Measurements from ENCODE around the gene DCAF6. TPM values are rescaled to one million over a fixed set of nuclear protein-coding genes. Genes with fewer than 3 reads are reported as not detected.

Gene DCAF6
- total and polyA plus RNA-seq, 7 experiments from 2014 or later = 8.4 to 32.7 (median 27.9) TPM

- peak overlapping the region in 1 of 9 donors; percentile 65 for H3K27ac Mint-ChIP-seq
- POLR2A ChIA-PET = no interaction called here
- H3K9me3 Mint-ChIP-seq = no peaks in the 10 kb centered on the region
- no peak overlapping the region for H3K4me3 Mint-ChIP-seq
- H3K36me3 Mint-ChIP-seq = no peaks in the 10 kb centered on the region
- DNase-seq (no peak), ATAC-seq (no peak)
- H3K4me3 ChIP-seq (ENCODE audit: low read length) = no peak overlapping the region
- H3K27ac ChIP-seq (ENCODE audit: low read depth, low read length) = no peak overlapping the region
- H3K27me3 ChIP-seq (ENCODE audit: control insufficient read depth in 2 of 2, insufficient read depth in 2 of 2, low read length in 2 of 2) = no peaks in the 10 kb centered on the region
- peaks cover 0 to 15% (median 4%) of the 10 kb centered on the region in 5 donors for H3K27me3 Mint-ChIP-seq
- H3K9me3 ChIP-seq (ENCODE audit: control insufficient read depth in 2 of 3, low read length in 3 of 3) = no peaks in the 10 kb centered on the region
- CTCF ChIA-PET = interaction anchor here (0.9 kb wide), 1 partner anchor 9 kb away, joined by 4 read pairs; no protein-coding TSS in a partner anchor
- H3K4me1 ChIP-seq (ENCODE audit: control insufficient read depth in 2 of 2, insufficient read depth in 2 of 2, low read length in 2 of 2) = no peaks in the 10 kb centered on the region
- intact Hi-C loops (cut with micrococcal nuclease) = no loop called here
- H3K36me3 ChIP-seq (ENCODE audit: control insufficient read depth in 2 of 3, insufficient read depth in 3 of 3, low read length in 3 of 3) = no peaks in the 10 kb centered on the region
- peaks cover 0 to 3% (median 0%) of the 10 kb centered on the region in 7 donors for H3K4me1 Mint-ChIP-seq
These were observed 155.5 kb downstream of the DCAF6 start for GRCh38 chr1:168091720-168092550.

GRCh38 chr1:168092566-168093355 is 156.3 kb downstream of the DCAF6 start:
- Histone ChIP-seq H3K4me3 (ENCODE audit: low read length) (no peak overlapping the region), H3K9me3 (ENCODE audit: control insufficient read depth in 2 of 3, low read length in 3 of 3) (no peaks in the 10 kb centered on the region), H3K27ac (ENCODE audit: low read depth, low read length) (no peak overlapping the region), H3K36me3 (ENCODE audit: control insufficient read depth in 2 of 3, insufficient read depth in 3 of 3, low read length in 3 of 3) (no peaks in the 10 kb centered on the region), H3K27me3 (ENCODE audit: control insufficient read depth in 2 of 2, insufficient read depth in 2 of 2, low read length in 2 of 2) (no peaks in the 10 kb centered on the region), H3K4me1 (ENCODE audit: control insufficient read depth in 2 of 2, insufficient read depth in 2 of 2, low read length in 2 of 2) (no peaks in the 10 kb centered on the region)
- Mint-ChIP-seq H3K27me3 (peaks cover 0 to 15% (median 4%) of the 10 kb centered on the region in 5 donors), H3K4me1 (peaks cover 0 to 3% (median 0%) of the 10 kb centered on the region in 7 donors), H3K4me3 (no peak overlapping the region), H3K27ac (peak overlapping the region in 1 of 9 donors; percentile 65), H3K9me3 (no peaks in the 10 kb centered on the region), H3K36me3 (no peaks in the 10 kb centered on the region)
- ATAC-seq = no peak
- intact Hi-C loops (cut with micrococcal nuclease) = no loop called here
- ChIA-PET CTCF (interaction anchor here (0.9 kb wide), 1 partner anchor 10 kb away, joined by 4 read pairs; no protein-coding TSS in a partner anchor), POLR2A (no interaction called here)
- DNase-seq = no peak

GRCh38 chr1:168093616-168094015 is 157.1 kb downstream of the DCAF6 start:
- H3K4me3 ChIP-seq (ENCODE audit: low read length) = no peak overlapping the region
- no peak overlapping the region for H3K27ac ChIP-seq (ENCODE audit: low read depth, low read length)
- ATAC-seq (no peak), DNase-seq (no peak)
- Mint-ChIP-seq H3K36me3 (no peaks in the 10 kb centered on the region), H3K4me3 (no peak overlapping the region), H3K9me3 (no peaks in the 10 kb centered on the region), H3K27me3 (peaks cover 0 to 13% (median 0%) of the 10 kb centered on the region in 5 donors), H3K27ac (no peak overlapping the region), H3K4me1 (peaks cover 0 to 3% (median 0%) of the 10 kb centered on the region in 7 donors)
- H3K4me1 ChIP-seq (ENCODE audit: control insufficient read depth in 2 of 2, insufficient read depth in 2 of 2, low read length in 2 of 2) = no peaks in the 10 kb centered on the region
- intact Hi-C loops (cut with micrococcal nuclease) = no loop called here
- H3K9me3 ChIP-seq (ENCODE audit: control insufficient read depth in 2 of 3, low read length in 3 of 3) = no peaks in the 10 kb centered on the region
- ChIA-PET POLR2A (no interaction called here), CTCF (no interaction called here)
- no peaks in the 10 kb centered on the region for H3K27me3 ChIP-seq (ENCODE audit: control insufficient read depth in 2 of 2, insufficient read depth in 2 of 2, low read length in 2 of 2)
- no peaks in the 10 kb centered on the region for H3K36me3 ChIP-seq (ENCODE audit: control insufficient read depth in 2 of 3, insufficient read depth in 3 of 3, low read length in 3 of 3)

GRCh38 chr1:168095476-168095875 is 159.0 kb downstream of the DCAF6 start:
- no peak overlapping the region for H3K4me3 ChIP-seq (ENCODE audit: low read length)
- Mint-ChIP-seq H3K4me3 (no peak overlapping the region), H3K4me1 (peaks cover 0 to 3% (median 0%) of the 10 kb centered on the region in 7 donors), H3K27me3 (peaks cover 0 to 13% (median 0%) of the 10 kb centered on the region in 5 donors), H3K9me3 (no peaks in the 10 kb centered on the region), H3K27ac (no peak overlapping the region), H3K36me3 (no peaks in the 10 kb centered on the region)
- no peaks in the 10 kb centered on the region for H3K9me3 ChIP-seq (ENCODE audit: control insufficient read depth in 2 of 3, low read length in 3 of 3)
- no peak for ATAC-seq
- no peak for DNase-seq
- ChIA-PET CTCF (no interaction called here), POLR2A (no interaction called here)
- H3K27me3 ChIP-seq (ENCODE audit: control insufficient read depth in 2 of 2, insufficient read depth in 2 of 2, low read length in 2 of 2) = no peaks in the 10 kb centered on the region
- intact Hi-C loops (cut with micrococcal nuclease) = no loop called here
- H3K27ac ChIP-seq (ENCODE audit: low read depth, low read length) = no peak overlapping the region
- no peaks in the 10 kb centered on the region for H3K4me1 ChIP-seq (ENCODE audit: control insufficient read depth in 2 of 2, insufficient read depth in 2 of 2, low read length in 2 of 2)
- H3K36me3 ChIP-seq (ENCODE audit: control insufficient read depth in 2 of 3, insufficient read depth in 3 of 3, low read length in 3 of 3) = no peaks in the 10 kb centered on the region

- Mint-ChIP-seq H3K27me3 (peaks cover 0 to 11% (median 0%) of the 10 kb centered on the region in 5 donors), H3K27ac (no peak overlapping the region), H3K4me1 (peaks cover 0 to 3% (median 0%) of the 10 kb centered on the region in 7 donors), H3K9me3 (no peaks in the 10 kb centered on the region), H3K36me3 (no peaks in the 10 kb centered on the region), H3K4me3 (no peak overlapping the region)
- DNase-seq = no peak
- CTCF ChIA-PET = no interaction called here
- no peak for ATAC-seq
- POLR2A ChIA-PET = no interaction called here
- no peaks in the 10 kb centered on the region for H3K27me3 ChIP-seq (ENCODE audit: control insufficient read depth in 2 of 2, insufficient read depth in 2 of 2, low read length in 2 of 2)
- no peaks in the 10 kb centered on the region for H3K4me1 ChIP-seq (ENCODE audit: control insufficient read depth in 2 of 2, insufficient read depth in 2 of 2, low read length in 2 of 2)
- H3K4me3 ChIP-seq (ENCODE audit: low read length) = no peak overlapping the region
- H3K27ac ChIP-seq (ENCODE audit: low read depth, low read length) = no peak overlapping the region
- no peaks in the 10 kb centered on the region for H3K36me3 ChIP-seq (ENCODE audit: control insufficient read depth in 2 of 3, insufficient read depth in 3 of 3, low read length in 3 of 3)
- intact Hi-C loops (cut with micrococcal nuclease) = no loop called here
- H3K9me3 ChIP-seq (ENCODE audit: control insufficient read depth in 2 of 3, low read length in 3 of 3) = no peaks in the 10 kb centered on the region
These were observed 160.0 kb downstream of the DCAF6 start for GRCh38 chr1:168096296-168097165.

GRCh38 chr1:168097921-168098528 is 161.5 kb downstream of the DCAF6 start:
- ChIA-PET POLR2A (no interaction called here), CTCF (no interaction called here)
- Mint-ChIP-seq H3K27me3 (peaks cover 0 to 11% (median 0%) of the 10 kb centered on the region in 5 donors), H3K4me3 (no peak overlapping the region), H3K4me1 (peaks cover 0 to 3% (median 0%) of the 10 kb centered on the region in 7 donors), H3K9me3 (no peaks in the 10 kb centered on the region), H3K27ac (no peak overlapping the region), H3K36me3 (no peaks in the 10 kb centered on the region)
- Histone ChIP-seq H3K4me1 (ENCODE audit: control insufficient read depth in 2 of 2, insufficient read depth in 2 of 2, low read length in 2 of 2) (no peaks in the 10 kb centered on the region), H3K27me3 (ENCODE audit: control insufficient read depth in 2 of 2, insufficient read depth in 2 of 2, low read length in 2 of 2) (no peaks in the 10 kb centered on the region), H3K36me3 (ENCODE audit: control insufficient read depth in 2 of 3, insufficient read depth in 3 of 3, low read length in 3 of 3) (no peaks in the 10 kb centered on the region), H3K27ac (ENCODE audit: low read depth, low read length) (no peak overlapping the region), H3K9me3 (ENCODE audit: control insufficient read depth in 2 of 3, low read length in 3 of 3) (no peaks in the 10 kb centered on the region), H3K4me3 (ENCODE audit: low read length) (no peak overlapping the region)
- ATAC-seq = peak; percentile 22
- intact Hi-C loops (cut with micrococcal nuclease) = loop anchor here in 1 of 2 donors (1.0 kb wide), 1 partner anchor 36 kb away; no protein-coding TSS in a partner anchor
- no peak for DNase-seq
